Measurements from ENCODE around the gene IFITM5.

- TF ChIP-seq EZH2 (IDR thresholded peaks at IDR 0.05; ENCODE audit: insufficient read depth, poor library complexity, severe bottlenecking) (no peak), EZH2phosphoT487 (IDR thresholded peaks at IDR 0.05; ENCODE audit: insufficient read depth, low read depth) (no peak)
Observed at GRCh38 chr11:296171-297050, 2.9 kb downstream of the IFITM5 start.

Measured in GM23248 (cell line).